Subcutaneous adipose tissue (tissue), 4 donors: Measurements from ENCODE around the gene KRT85. TPM values are rescaled to one million over a fixed set of nuclear protein-coding genes. Genes with fewer than 3 reads are reported as not detected.

Source experiments
- total RNA-seq, 4 donors: library from RNA; depleted of rRNA; stranded (reverse); fragments of >200 nt; gene quantifications; one replicate each; pipeline ENCODE4 v1.1.0, GENCODE V29; 2016
- TF ChIP-seq, protein P1 (sequence below): fragments of 450-650 bp; IDR thresholded peaks from one replicate; pipeline ENCODE4 v1.5.1; 2016; ENCODE audit warnings: low read depth, mild to moderate bottlenecking, control low read depth, antibody characterized with exemption, moderate library complexity

KRT85 gene
- total RNA-seq, 4 donors from 2014 or later, result not detected

DNA sequence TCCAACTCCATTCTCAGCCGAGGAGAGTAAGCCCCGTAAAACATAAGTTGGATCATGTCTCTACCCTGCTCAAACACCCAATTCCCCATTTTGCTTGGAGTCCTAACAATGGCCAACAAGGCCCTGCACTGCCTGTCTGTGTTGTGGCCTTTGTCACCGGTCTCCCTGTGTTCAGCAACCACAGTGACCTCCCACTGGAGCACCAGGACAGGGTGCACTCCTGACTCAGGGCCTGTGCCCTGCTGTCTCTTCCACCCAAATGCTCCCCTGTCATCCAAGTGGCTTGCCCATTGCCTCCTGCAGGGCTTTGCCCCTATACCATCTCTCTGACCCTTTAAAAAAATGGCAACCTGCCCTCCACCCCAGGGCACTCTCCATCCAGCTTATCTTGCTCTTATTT is 4.4 kb upstream of the KRT85 start:
- TF ChIP-seq, protein P1, sequence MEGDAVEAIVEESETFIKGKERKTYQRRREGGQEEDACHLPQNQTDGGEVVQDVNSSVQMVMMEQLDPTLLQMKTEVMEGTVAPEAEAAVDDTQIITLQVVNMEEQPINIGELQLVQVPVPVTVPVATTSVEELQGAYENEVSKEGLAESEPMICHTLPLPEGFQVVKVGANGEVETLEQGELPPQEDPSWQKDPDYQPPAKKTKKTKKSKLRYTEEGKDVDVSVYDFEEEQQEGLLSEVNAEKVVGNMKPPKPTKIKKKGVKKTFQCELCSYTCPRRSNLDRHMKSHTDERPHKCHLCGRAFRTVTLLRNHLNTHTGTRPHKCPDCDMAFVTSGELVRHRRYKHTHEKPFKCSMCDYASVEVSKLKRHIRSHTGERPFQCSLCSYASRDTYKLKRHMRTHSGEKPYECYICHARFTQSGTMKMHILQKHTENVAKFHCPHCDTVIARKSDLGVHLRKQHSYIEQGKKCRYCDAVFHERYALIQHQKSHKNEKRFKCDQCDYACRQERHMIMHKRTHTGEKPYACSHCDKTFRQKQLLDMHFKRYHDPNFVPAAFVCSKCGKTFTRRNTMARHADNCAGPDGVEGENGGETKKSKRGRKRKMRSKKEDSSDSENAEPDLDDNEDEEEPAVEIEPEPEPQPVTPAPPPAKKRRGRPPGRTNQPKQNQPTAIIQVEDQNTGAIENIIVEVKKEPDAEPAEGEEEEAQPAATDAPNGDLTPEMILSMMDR, result no peak

DNA sequence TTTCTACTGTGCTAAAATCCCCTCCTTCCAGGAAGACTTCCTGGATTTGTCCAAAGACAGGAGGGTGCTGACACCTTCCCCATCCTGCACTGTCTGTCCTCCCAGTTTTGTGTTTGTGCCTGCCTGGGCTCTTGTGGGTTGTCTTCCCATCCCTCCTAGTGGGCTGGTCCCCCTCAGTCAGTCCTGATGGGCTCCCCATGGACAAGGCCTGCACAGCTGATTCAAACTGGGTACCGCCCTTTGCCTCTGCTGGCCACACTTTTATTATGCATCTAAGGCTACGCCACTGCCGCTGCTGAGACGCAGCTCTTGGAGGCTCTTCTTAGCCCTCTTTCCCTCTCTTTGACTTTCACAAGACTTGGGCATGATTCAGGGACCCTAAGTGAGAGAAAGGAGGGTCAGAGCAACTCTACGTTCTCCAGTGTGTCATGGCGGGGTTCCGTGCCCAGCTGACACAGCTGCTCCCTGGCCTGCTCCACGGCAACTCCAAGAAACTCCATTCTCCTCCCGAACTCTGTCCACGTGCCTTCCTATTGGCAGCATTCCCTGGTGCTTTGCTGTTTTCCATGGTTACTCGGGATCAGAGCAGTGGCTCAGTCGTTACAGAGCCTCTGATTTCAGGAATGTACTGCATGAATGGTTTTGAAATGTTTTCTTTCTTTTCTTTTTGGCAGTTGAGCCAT is 3.8 kb upstream of the KRT85 start:
- TF ChIP-seq, protein P1, result no peak

DNA sequence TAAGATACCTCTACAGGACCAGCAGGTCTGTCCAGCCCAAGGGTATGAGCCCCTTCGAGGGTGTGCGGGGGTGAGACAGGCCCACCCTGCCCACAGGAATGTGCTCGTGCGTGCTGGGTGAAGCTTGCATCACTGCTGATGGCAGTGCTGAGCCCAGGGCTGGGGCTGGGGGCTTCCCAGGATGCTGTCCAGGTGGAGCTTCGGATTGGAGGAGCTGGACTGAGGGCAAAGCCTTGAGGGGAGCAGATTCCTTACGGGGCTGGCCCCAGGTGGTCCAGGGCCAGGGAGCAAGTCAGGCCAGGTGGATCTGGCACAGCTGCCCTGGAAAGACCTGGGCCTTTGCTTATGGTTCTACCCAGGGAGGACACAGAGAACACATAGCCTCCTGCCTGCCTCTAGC is 2.5 kb upstream of the KRT85 start:
- TF ChIP-seq, protein P1, result no peak

DNA sequence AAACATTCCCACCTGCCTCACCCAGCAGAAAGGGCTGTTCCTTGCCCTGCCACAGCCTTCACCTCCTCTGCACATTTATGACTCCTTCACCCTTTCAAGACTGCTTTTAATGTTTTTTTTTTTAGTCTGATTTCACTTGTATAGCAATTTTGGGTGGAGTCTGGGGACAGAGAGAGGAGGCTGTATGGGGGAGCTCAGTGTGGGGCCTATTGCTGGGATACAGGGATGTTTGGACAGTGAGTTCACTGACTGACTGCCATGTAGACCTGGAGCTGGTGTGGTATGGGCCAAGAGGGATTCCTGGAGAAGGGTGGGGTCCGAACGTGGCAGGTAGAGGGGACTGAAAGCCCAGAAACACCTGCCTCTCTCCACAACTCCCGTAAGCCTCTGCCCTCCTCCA is 1.9 kb upstream of the KRT85 start:
- TF ChIP-seq, protein P1, result no peak

DNA sequence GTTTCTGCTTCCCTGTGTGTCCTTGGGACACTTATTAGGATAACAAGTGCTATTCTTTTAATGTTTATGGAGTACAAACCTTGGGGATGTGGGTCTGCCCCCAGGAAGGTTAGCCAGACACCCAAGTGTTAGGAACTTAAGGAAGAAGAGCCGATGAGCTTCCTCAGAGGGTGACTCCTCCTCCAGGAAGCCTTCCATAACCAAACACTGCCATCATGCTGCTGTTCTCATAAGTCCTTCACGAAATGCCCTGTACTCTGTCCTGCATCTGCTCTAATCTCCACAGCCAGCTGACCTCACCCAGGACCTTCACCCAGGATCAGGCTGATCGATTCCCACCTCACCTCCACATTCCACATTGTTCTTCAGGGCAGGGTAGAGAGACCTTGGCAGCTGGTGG is 1.2 kb upstream of the KRT85 start:
- TF ChIP-seq, protein P1, result no peak

DNA sequence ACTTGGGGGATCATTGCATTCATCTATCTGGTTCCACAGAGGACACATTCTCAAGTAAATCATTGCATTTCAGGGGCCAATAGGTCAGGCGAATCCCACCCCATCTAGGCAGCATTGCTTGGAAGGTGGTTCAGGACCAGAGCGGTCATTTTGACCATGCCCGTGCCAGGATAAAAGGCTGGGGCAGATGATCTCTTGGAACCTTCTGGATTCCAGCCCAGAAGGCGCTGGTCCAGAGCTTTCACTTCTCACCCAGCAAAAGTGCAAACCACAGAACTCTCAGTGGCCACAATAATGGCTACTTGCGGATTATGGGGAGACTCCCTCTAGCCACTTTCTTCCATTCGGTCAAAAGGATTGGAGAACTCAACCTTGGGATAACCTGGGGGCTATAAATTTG is 595 bp upstream of the KRT85 start:
- TF ChIP-seq, protein P1, result no peak

DNA sequence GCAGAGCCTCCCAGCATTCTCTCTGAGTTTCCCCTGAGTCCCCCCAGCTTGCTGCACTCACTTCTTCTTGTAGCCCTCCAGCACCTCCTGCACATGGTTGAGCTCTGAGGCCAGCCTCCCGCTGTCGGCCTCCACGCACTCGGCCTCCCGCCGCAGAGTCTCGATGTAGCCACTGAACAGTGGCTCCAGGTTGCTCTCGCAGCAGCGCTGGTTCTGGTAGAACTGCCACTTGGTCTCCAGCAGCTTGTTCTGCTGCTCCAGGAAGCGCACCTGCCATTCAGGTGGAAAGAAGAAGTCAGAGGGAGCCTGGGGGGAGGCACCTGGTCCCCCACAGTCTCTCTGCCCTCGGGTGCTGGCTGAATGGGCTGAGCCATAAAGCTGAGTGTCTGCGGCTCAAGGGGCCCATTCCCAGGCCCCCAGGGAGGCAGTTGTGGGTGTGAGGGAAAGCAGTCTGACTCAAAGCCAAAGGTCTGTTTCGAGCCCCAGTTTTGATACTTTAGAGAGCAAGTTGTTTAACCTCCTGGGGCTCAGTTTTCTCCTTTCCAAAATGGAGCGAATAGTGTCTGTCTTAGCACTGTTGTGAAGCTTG is 2.3 kb downstream of the KRT85 start:
- TF ChIP-seq, protein P1, result no peak
